GM12878 (cell line): ENCODE results near the gene PPP1R26. TPM values are rescaled to one million over a fixed set of nuclear protein-coding genes. Genes with fewer than 3 reads are reported as not detected.

Experiments used
- ATAC-seq: fragments of 200-7000 bp; cut with Tn5 transposase; 3 replicates; pipeline ENCODE4 v1.9.1; 2020; ENCODE audit warnings: mild to moderate bottlenecking, moderate library complexity
- BruUV-seq: library from RNA; stranded (reverse); fragments of 400-500 nt; replicated peaks from 2 replicates; lab custom pipeline; 2021; lab: Mats Ljungman, UMichigan
- CTCF ChIA-PET: fragments of 300-600 bp; sonication (Branson Sonifier 250); formaldehyde crosslinking; extraction: SDS; loops from one replicate; lab custom pipeline; 2021; ENCODE audit warnings: inconsistent platforms; lab: Yijun Ruan, JAX
- POLR2A ChIA-PET: fragments of 350-600 bp; formaldehyde crosslinking; extraction: SDS; loops from one replicate; lab custom pipeline; 2021; ENCODE audit warnings: inconsistent platforms; lab: Charles Lee
- RAD21 ChIA-PET: fragments of 300-600 bp; sonication (Branson Sonifier 250); formaldehyde crosslinking; loops from one replicate; lab custom pipeline; 2023; ENCODE audit warnings: antibody characterized with exemption; ENCODE audit not compliant: unreplicated experiment; lab: Charles Lee
- SMC1A ChIA-PET: fragments of 300-600 bp; sonication (Branson Sonifier 250); formaldehyde crosslinking; loops from one replicate; lab custom pipeline; 2023; ENCODE audit not compliant: unreplicated experiment, uncharacterized antibody; lab: Charles Lee
- DNase-seq: peaks from one replicate; pipeline ENCODE4 v3.0.0-alpha.2; 2011; ENCODE audit warnings: low read depth, low spot score
- FAIRE-seq: peaks from 3 replicates; lab custom pipeline; 2011; peaks lifted over from hg19 to GRCh38; lab: Jason Lieb, UNC
- H2AFZ ChIP-seq: 2 replicates; pipeline ENCODE4 v1.6.0; 2011; ENCODE audit warnings: low read depth, low read length, control low read depth; ENCODE audit not compliant: control insufficient read depth
- H3K27ac ChIP-seq: 2 replicates; pipeline ENCODE4 v1.5.1; 2011; ENCODE audit warnings: control low read depth; ENCODE audit not compliant: control insufficient read depth, insufficient read depth
- H3K27me3 ChIP-seq, 2 experiments: replicated peaks in 1 of 2; 2 replicates each; pipeline versions ENCODE4 v1.6.0 to v1.6.1; 2011; ENCODE audit warnings: low read length in 1 of 2; ENCODE audit not compliant: control insufficient read depth in 2 of 2, insufficient read depth in 2 of 2
- H3K36me3 ChIP-seq, 2 experiments: 2 replicates each; pipeline ENCODE4 v1.5.1; 2011; ENCODE audit warnings: low read length in 1 of 2; ENCODE audit not compliant: control insufficient read depth in 2 of 2, insufficient read depth in 2 of 2
- H3K4me1 ChIP-seq: 2 replicates; pipeline ENCODE4 v1.6.1; 2011; ENCODE audit warnings: mild to moderate bottlenecking, low read length, moderate library complexity, mixed read lengths; ENCODE audit not compliant: control insufficient read depth, insufficient read depth
- H3K4me2 ChIP-seq: 2 replicates; pipeline ENCODE4 v1.6.0; 2011; ENCODE audit warnings: control low read depth; ENCODE audit not compliant: control insufficient read depth, insufficient read depth
- H3K4me3 ChIP-seq: fragments of 200-600 bp; sonication (generic); 2 replicates; pipeline ENCODE4 v1.5.1; 2016
- H3K79me2 ChIP-seq: 2 replicates; pipeline ENCODE4 v1.6.0; 2011; ENCODE audit warnings: low read length; ENCODE audit not compliant: control insufficient read depth, insufficient read depth
- H3K9ac ChIP-seq: 2 replicates; pipeline ENCODE4 v1.8.0; 2011; ENCODE audit warnings: low read length, control low read depth, mixed read lengths; ENCODE audit not compliant: control insufficient read depth, insufficient read depth
- H3K9me3 ChIP-seq: replicated peaks from 3 replicates; pipeline ENCODE4 v1.5.1; 2011; ENCODE audit warnings: mild to moderate bottlenecking, low read length; ENCODE audit not compliant: control insufficient read depth, insufficient read depth
- H4K20me1 ChIP-seq: 2 replicates; pipeline ENCODE4 v1.6.0; 2011; ENCODE audit not compliant: control insufficient read depth, insufficient read depth
- CBFB ChIP-seq: IDR thresholded peaks from 2 replicates; pipeline ENCODE4 v1.6.1; 2016; ENCODE audit warnings: antibody characterized with exemption, low read depth
- ESRRA ChIP-seq: IDR thresholded peaks from 2 replicates; pipeline ENCODE4 v1.6.1; 2012; ENCODE audit warnings: mild to moderate bottlenecking, low read length, improper control_type of control experiment
- GATAD2B ChIP-seq: fragments of 450-650 bp; conservative IDR thresholded peaks from 2 replicates; pipeline ENCODE4 v1.6.1; 2017; ENCODE audit warnings: low read depth, mild to moderate bottlenecking, moderate library complexity
- JUNB ChIP-seq: IDR thresholded peaks from 2 replicates; pipeline ENCODE4 v1.6.1; 2016; ENCODE audit warnings: antibody characterized with exemption, mild to moderate bottlenecking
- MEF2B ChIP-seq: fragments of 450-650 bp; IDR thresholded peaks from 2 replicates; pipeline ENCODE4 v1.6.1; 2018; ENCODE audit warnings: mild to moderate bottlenecking, moderate library complexity; ENCODE audit not compliant: partially characterized antibody, poor library complexity, severe bottlenecking
- MXI1 ChIP-seq: fragments of 150-350 bp; IDR thresholded peaks from 2 replicates; pipeline ENCODE4 v1.6.1; 2011; ENCODE audit warnings: low read depth, mild to moderate bottlenecking, inconsistent platforms, low read length, improper control_type of control experiment
- PML ChIP-seq: IDR thresholded peaks from 2 replicates; pipeline ENCODE4 v1.6.1; 2012; ENCODE audit warnings: low read length, inconsistent platforms
- POLR2A ChIP-seq: IDR thresholded peaks from 2 replicates; pipeline ENCODE4 v1.6.1; 2011; ENCODE audit warnings: low read depth, mild to moderate bottlenecking, low read length
- POLR2AphosphoS5 ChIP-seq: IDR thresholded peaks from 2 replicates; pipeline ENCODE4 v1.6.1; 2011; ENCODE audit warnings: mild to moderate bottlenecking, low read length, inconsistent platforms
- RB1 ChIP-seq: fragments of 450-650 bp; formaldehyde crosslinking; IDR thresholded peaks from 2 replicates; pipeline ENCODE4 v1.6.1; 2017; ENCODE audit warnings: mild to moderate bottlenecking, borderline replicate concordance
- SUPT20H ChIP-seq: IDR thresholded peaks from 2 replicates; pipeline ENCODE4 v1.6.1; 2011; ENCODE audit warnings: low read depth, mild to moderate bottlenecking, low read length, moderate library complexity, borderline replicate concordance; ENCODE audit not compliant: control insufficient read depth
- ZBTB4 ChIP-seq: fragments of 450-650 bp; formaldehyde crosslinking; IDR thresholded peaks from 2 replicates; pipeline ENCODE4 v1.4.0; 2022; ENCODE audit warnings: mild to moderate bottlenecking, moderate library complexity
- WGBS: methylation state at CpG from one replicate; pipeline ENCODE4 v1.1.6; 2016; ENCODE audit warnings: low lambda C conversion rate; ENCODE audit not compliant: insufficient replicate concordance, insufficient coverage; ENCODE audit errors: missing lambda C conversion rate; 5-methylcytosine and 5-hydroxymethylcytosine counted together
- in situ Hi-C: fragments of 300-500 bp; cut with MboI; formaldehyde crosslinking; loops from 9 replicates; pipeline ENCODE4 v1.14.3; 2018; ENCODE audit warnings: mixed read lengths
- intact Hi-C: fragments of 100-400 bp; cut with micrococcal nuclease; formaldehyde crosslinking; loops from one replicate; pipeline ENCODE4 v1.14.2; 2022; ENCODE audit not compliant: unreplicated experiment
- polyA plus RNA-seq, 11 experiments: library from polyadenylated mRNA; depleted of rRNA in 4 of 11; unstranded in 6 of 11; stranded (reverse) in 5 of 11; fragments of >200 nt; fragmentation: Nextera tagmentation in 4 of 11; fragmentation: Illumina TruSeq in 1 of 11; extraction: Ambion mirVana in 4 of 11; extraction: Trizol in 1 of 11; gene quantifications; 1 replicate in 1 of 11; 2 replicates in 10 of 11; pipeline versions ENCODE4 v1.2.1 to v1.2.3, GENCODE V29; 2011 to 2016; ENCODE audit warnings: inconsistent platforms in 2 of 11, missing spikeins in 2 of 11, low read depth in 1 of 11
- total RNA-seq, 4 experiments: library from RNA; depleted of rRNA in 3 of 4; stranded (reverse); fragments of >200 nt in 3 of 4; fragmentation: Illumina TruSeq in 1 of 4; extraction: Trizol in 1 of 4; gene quantifications; 2 replicates each; pipeline versions ENCODE4 v1.2.1 to v1.2.3, GENCODE V29; 2013 to 2021

PPP1R26 gene
- total and polyA plus RNA-seq, 10 of the 15 experiments (the other 5 are each of a cell fraction or from before 2014, with no cell fraction given), result 0.02 to 1.9 (median 0.18) TPM

GRCh38 chr9:135461936-135462335, 17.6 kb upstream of the PPP1R26 start:
- Histone ChIP-seq H3K27me3 (no peaks in the 10 kb centered on the region; a peak in 2 of 4 replicates), H3K9me3 (no peaks in the 10 kb centered on the region), H3K36me3 (no peaks in the 10 kb centered on the region; a peak in 1 of 4 replicates), H2AFZ (no peak overlapping the region), H3K27ac (no peak overlapping the region), H3K9ac (no peak overlapping the region), H3K4me3 (no peak overlapping the region), H3K79me2 (no peaks in the 10 kb centered on the region), H4K20me1 (no peaks in the 10 kb centered on the region), H3K4me1 (no peaks in the 10 kb centered on the region), H3K4me2 (no peak overlapping the region)
- no TSS peak for BruUV-seq
- ChIA-PET SMC1A (no interaction called here), POLR2A (no interaction called here), CTCF (no interaction called here), RAD21 (no interaction called here)
- TF ChIP-seq POLR2A (no peak), ESRRA (no peak), SUPT20H (no peak), POLR2AphosphoS5 (no peak), CBFB (no peak), ZBTB4 (no peak), MEF2B (no peak), GATAD2B (no peak), MXI1 (no peak), RB1 (no peak), PML (no peak), JUNB (no peak)
- FAIRE-seq (no peak), ATAC-seq (no peak), DNase-seq (no peak)
- intact Hi-C loops, result no loop called here
- in situ Hi-C loops, result no loop called here
- 33% methylated on average over 11 of the region's 11 CpGs for WGBS
